K562 (cell line): ENCODE measurements around the gene CARD14. TPM values are rescaled to one million over a fixed set of nuclear protein-coding genes. Genes with fewer than 3 reads are reported as not detected.

ENCODE experiments used
- ATAC-seq: fragments of 200-7000 bp; cut with Tn5 transposase; 3 replicates; pipeline ENCODE4 v1.9.1; 2020; ENCODE audit warnings: moderate library complexity
- BruUV-seq: library from RNA; stranded (reverse); fragments of 400-500 nt; replicated peaks from 2 replicates; lab custom pipeline; 2021; lab: Mats Ljungman, UMichigan
- CTCF ChIA-PET: fragments of 300-600 bp; formaldehyde crosslinking; extraction: SDS; loops from one replicate; lab custom pipeline; 2021; ENCODE audit warnings: low intra/inter-chr PET ratio; lab: Yijun Ruan, JAX
- POLR2A ChIA-PET: fragments of 300-600, 350-650 bp; sonication (Branson Sonifier 250); formaldehyde crosslinking; extraction: SDS; loops from one replicate; lab custom pipeline; 2021; ENCODE audit warnings: antibody characterized with exemption, inconsistent platforms; lab: Yijun Ruan, JAX
- DNase-seq, 4 experiments: peaks; one replicate each; pipeline versions ENCODE4 v3.0.0 to v3.0.0-alpha.2; 2011 to 2018; ENCODE audit warnings: low spot score in 3 of 4, mixed read lengths in 3 of 4; ENCODE audit errors: extremely low read depth in 1 of 4
- FAIRE-seq: peaks from 2 replicates; lab custom pipeline; 2011; peaks lifted over from hg19 to GRCh38; lab: Jason Lieb, UNC
- H2AFZ ChIP-seq: 2 replicates; pipeline ENCODE4 v1.6.0; 2011; ENCODE audit warnings: low read depth, low read length, control low read depth, inconsistent platforms
- H3K27ac ChIP-seq: fragments of 200-600 bp; 3 replicates; pipeline ENCODE4 v1.8.0; 2011; ENCODE audit warnings: low read depth, mild to moderate bottlenecking, control low read depth, inconsistent platforms, low read length, moderate library complexity, mixed read lengths; ENCODE audit errors: extremely low read depth
- H3K27me3 ChIP-seq, 2 experiments: fragments of 300-600 bp in 1 of 2; 2 replicates in 1 of 2; 3 replicates in 1 of 2; pipeline versions ENCODE4 v1.6.0 to v1.8.0; 2011; ENCODE audit warnings: inconsistent platforms in 2 of 2, low read length in 2 of 2, mild to moderate bottlenecking in 1 of 2, mixed read lengths in 1 of 2, moderate library complexity in 1 of 2; ENCODE audit not compliant: control insufficient read depth in 2 of 2, insufficient read depth in 2 of 2
- H3K36me3 ChIP-seq: fragments of 300-600 bp; 3 replicates; pipeline ENCODE4 v1.8.0; 2011; ENCODE audit warnings: mild to moderate bottlenecking, low read length, inconsistent platforms; ENCODE audit not compliant: control insufficient read depth, insufficient read depth
- H3K4me1 ChIP-seq, 2 experiments: fragments of 200-600 bp in 1 of 2; replicated peaks in 1 of 2; 2 replicates in 1 of 2; 3 replicates in 1 of 2; pipeline versions ENCODE4 v1.5.1 to v1.8.0; 2011; ENCODE audit warnings: inconsistent platforms in 2 of 2, low read length in 2 of 2, mild to moderate bottlenecking in 1 of 2, mixed read lengths in 1 of 2, moderate library complexity in 1 of 2; ENCODE audit not compliant: control insufficient read depth in 2 of 2, insufficient read depth in 2 of 2
- H3K4me2 ChIP-seq: 2 replicates; pipeline ENCODE4 v1.6.1; 2011; ENCODE audit warnings: low read length, control low read depth, inconsistent platforms, mixed read lengths; ENCODE audit not compliant: insufficient read depth
- H3K4me3 ChIP-seq: fragments of 200-600 bp; sonication (generic), shearing (Covaris generic); 2 replicates; pipeline ENCODE4 v1.5.1; 2016; ENCODE audit warnings: control low read depth, inconsistent platforms
- H3K79me2 ChIP-seq: fragments of 200-600 bp; 3 replicates; pipeline ENCODE4 v1.8.0; 2011; ENCODE audit warnings: low read length, inconsistent platforms; ENCODE audit not compliant: control insufficient read depth, insufficient read depth
- H3K9ac ChIP-seq, 2 experiments: 2 replicates each; pipeline versions ENCODE4 v1.6.0 to v1.6.1; 2011; ENCODE audit warnings: low read depth in 2 of 2, low read length in 2 of 2, control low read depth in 1 of 2, inconsistent platforms in 1 of 2, mild to moderate bottlenecking in 1 of 2, mixed read lengths in 1 of 2; ENCODE audit not compliant: insufficient read depth in 1 of 2
- H3K9me1 ChIP-seq: one replicate; pipeline ENCODE4 v1.6.0; 2011; ENCODE audit warnings: inconsistent platforms, mild to moderate bottlenecking, low read length, moderate library complexity; ENCODE audit not compliant: control insufficient read depth, insufficient read depth
- H3K9me3 ChIP-seq: replicated peaks from 2 replicates; pipeline ENCODE4 v1.5.1; 2011; ENCODE audit warnings: low read depth, low read length, inconsistent platforms; ENCODE audit not compliant: control insufficient read depth, insufficient read depth
- H4K20me1 ChIP-seq: replicated peaks from 2 replicates; pipeline ENCODE4 v1.6.1; 2011; ENCODE audit warnings: low read length, inconsistent platforms, mixed read lengths; ENCODE audit not compliant: control insufficient read depth, insufficient read depth
- ELF2 ChIP-seq: fragments of 250-450 bp; sonication (Bioruptor Pico); IDR thresholded peaks from 2 replicates; pipeline ENCODE4 v1.5.0; 2021; ENCODE audit warnings: mild to moderate bottlenecking
- ESRRA ChIP-seq: fragments of 450-650 bp; IDR thresholded peaks from 2 replicates; pipeline ENCODE4 v1.6.1; 2014; ENCODE audit warnings: low read depth, mild to moderate bottlenecking, moderate library complexity, borderline replicate concordance
- FIP1L1 ChIP-seq: fragments of 200-400 bp; formaldehyde crosslinking; IDR thresholded peaks from 2 replicates; pipeline ENCODE4 v1.6.1; 2018; ENCODE audit warnings: mild to moderate bottlenecking, low read depth, low read length; ENCODE audit not compliant: poor library complexity, severe bottlenecking
- PHF20 ChIP-seq: fragments of 450-650 bp; IDR thresholded peaks from 2 replicates; pipeline ENCODE4 v1.6.1; 2018; ENCODE audit not compliant: partially characterized antibody
- SETDB1 ChIP-seq: IDR thresholded peaks from one replicate; pipeline ENCODE4 v1.6.1; 2012; ENCODE audit warnings: low read length, control low read depth, inconsistent platforms
- TRIM24 ChIP-seq, 2 experiments: fragments of 450-650 bp; IDR thresholded peaks; 2 replicates each; pipeline ENCODE4 v1.6.1; 2016
- ZBTB12 ChIP-seq: fragments of 250-450 bp; sonication (Bioruptor Pico); IDR thresholded peaks from 2 replicates; pipeline ENCODE4 v1.4.0; 2020
- ZFPM2 ChIP-seq: fragments of 250-450 bp; sonication (Bioruptor Pico); IDR thresholded peaks from 2 replicates; pipeline ENCODE4 v1.5.1; 2022; ENCODE audit warnings: mild to moderate bottlenecking
- ZNF444 ChIP-seq: fragments of 250-450 bp; sonication (Bioruptor Pico); IDR thresholded peaks from 2 replicates; pipeline ENCODE4 v1.4.0; 2020; ENCODE audit warnings: mild to moderate bottlenecking, moderate library complexity
- ZNF76 ChIP-seq: fragments of 250-450 bp; sonication (Bioruptor Pico); IDR thresholded peaks from 2 replicates; pipeline ENCODE4 v1.4.0; 2020; ENCODE audit warnings: mild to moderate bottlenecking, moderate library complexity, borderline replicate concordance
- ZNF785 ChIP-seq: fragments of 250-450 bp; sonication (Bioruptor Pico); IDR thresholded peaks from 2 replicates; pipeline ENCODE4 v1.4.0; 2020; ENCODE audit warnings: mild to moderate bottlenecking
- WGBS: fragments of 100-300 bp; shearing (Covaris generic); methylation state at CpG from one replicate; pipeline ENCODE4 v1.1.6; 2016; ENCODE audit warnings: low coverage, mixed read lengths; ENCODE audit not compliant: insufficient coverage; ENCODE audit errors: missing lambda C conversion rate; 5-methylcytosine and 5-hydroxymethylcytosine counted together
- in situ Hi-C: fragments of 300-500 bp; cut with MboI; formaldehyde crosslinking; loops from 4 replicates; pipeline ENCODE4 v1.15.0; 2018; ENCODE audit warnings: inconsistent platforms, mixed read lengths
- intact Hi-C: fragments of 100-400 bp; cut with micrococcal nuclease; formaldehyde crosslinking; loops from 2 replicates; pipeline ENCODE4 v1.14.2; 2022
- polyA plus RNA-seq, 8 experiments: library from polyadenylated mRNA; depleted of rRNA in 4 of 8; stranded (reverse) in 5 of 8; unstranded in 3 of 8; fragments of >200 nt; fragmentation: Nextera tagmentation in 2 of 8; fragmentation: Illumina TruSeq in 1 of 8; extraction: Ambion mirVana in 2 of 8; extraction: Trizol in 1 of 8; gene quantifications; 2 replicates each; pipeline versions ENCODE4 v1.2.1 to v1.2.3, GENCODE V29; 2011 to 2014; ENCODE audit warnings: inconsistent platforms in 1 of 8, missing spikeins in 1 of 8
- total RNA-seq, 7 experiments: library from RNA; depleted of rRNA in 6 of 7; stranded (reverse); fragments of >200 nt in 6 of 7; fragmentation: Illumina TruSeq in 2 of 7; extraction: Trizol in 2 of 7; gene quantifications; 2 replicates each; pipeline versions ENCODE4 v1.2.1 to v1.2.3, GENCODE V29; 2011 to 2021; ENCODE audit warnings: low replicate concordance in 1 of 7

CARD14 gene
- total and polyA plus RNA-seq, 9 of the 15 experiments (the other 6 are each of a cell fraction or from before 2014, with no cell fraction given) = not detected

GRCh38 chr17:80152081-80152702 lies 17.6 kb upstream of the CARD14 start (continued):
- peak in 1 of 2 experiments; percentile 26; a peak in 1 of 4 replicates for TF ChIP-seq TRIM24 (IDR thresholded peaks at IDR 0.05)

- H3K4me2 ChIP-seq = no peak overlapping the region; the same call in 1 of the 2 replicates
- peak overlapping the region; percentile 71 for H2AFZ ChIP-seq
- peaks cover 3% of the 10 kb centered on the region; the same call in 2 of the 3 replicates for H3K79me2 ChIP-seq
- H3K36me3 ChIP-seq = no peaks in the 10 kb centered on the region
- H3K9me1 ChIP-seq = no peaks in the 10 kb centered on the region
- DNase-seq (no peak), FAIRE-seq (no peak), ATAC-seq (no peak)
- intact Hi-C loops (no loop called here), in situ Hi-C loops (no loop called here)
- H3K4me1 ChIP-seq = peaks cover 2 to 10% of the 10 kb centered on the region in 2 experiments; a peak in 4 of 5 replicates
- no peak overlapping the region for H3K9ac ChIP-seq
- H3K27ac ChIP-seq = no peak overlapping the region
- H3K4me3 ChIP-seq = no peak overlapping the region
- H3K27me3 ChIP-seq = no peaks in the 10 kb centered on the region
- 34% methylated on average over 3 of the region's 3 CpGs for WGBS
- H3K9me3 ChIP-seq = peaks cover 3% of the 10 kb centered on the region; the same call in 1 of the 2 replicates
- no TSS peak for BruUV-seq
- ChIA-PET CTCF (no interaction called here), POLR2A (interaction anchor here (0.6 kb wide), 2 partner anchors 18 to 1409 kb away, joined by 3 to 5 read pairs; no protein-coding TSS in a partner anchor)
- TF ChIP-seq ESRRA = no peak
- no peak for TF ChIP-seq SETDB1
- TF ChIP-seq ZNF785 (CRISPR knock-in tag) = no peak
- TF ChIP-seq ELF2 = no peak
- no peak for TF ChIP-seq ZFPM2 (CRISPR knock-in tag)
- TF ChIP-seq ZNF76 (CRISPR knock-in tag) = no peak
- TF ChIP-seq ZBTB12 = no peak
- no peak for TF ChIP-seq FIP1L1
- TF ChIP-seq ZNF444 (CRISPR knock-in tag) = no peak
- no peak for TF ChIP-seq PHF20
- H4K20me1 ChIP-seq = no peaks in the 10 kb centered on the region
Measured at GRCh38 chr17:80153004-80153403, 16.8 kb upstream of the CARD14 start.
